Transverse colon (tissue), 4 donors: ENCODE measurements around the gene RRAD.

ENCODE experiments used
- EP300 ChIP-seq: sonication (generic); formaldehyde crosslinking; IDR thresholded peaks from one replicate; pipeline ENCODE4 v1.6.1; 2017; ENCODE audit warnings: antibody characterized with exemption, low read depth
- POLR2A ChIP-seq: fragments of 450-650 bp; IDR thresholded peaks from one replicate; pipeline ENCODE4 v1.6.1; 2016; ENCODE audit warnings: antibody characterized with exemption, mild to moderate bottlenecking, moderate library complexity
- POLR2AphosphoS5 ChIP-seq, 3 donors: sonication (generic); formaldehyde crosslinking; IDR thresholded peaks; one replicate each; pipeline ENCODE4 v1.6.1; 2016; ENCODE audit warnings: antibody characterized with exemption in 3 of 3
- TF ChIP-seq, protein P1 (sequence below), 5 experiments: fragments of 200-600 bp in 3 of 5; fragments of 450-650 bp in 2 of 5; sonication (generic) in 3 of 5; IDR thresholded peaks; 1 replicate in 2 of 5; 2 replicates in 3 of 5; pipeline ENCODE4 v1.5.1; 2016 to 2017; ENCODE audit warnings: antibody characterized with exemption in 5 of 5, inconsistent platforms in 3 of 5, mild to moderate bottlenecking in 2 of 5, moderate library complexity in 1 of 5

DNA sequence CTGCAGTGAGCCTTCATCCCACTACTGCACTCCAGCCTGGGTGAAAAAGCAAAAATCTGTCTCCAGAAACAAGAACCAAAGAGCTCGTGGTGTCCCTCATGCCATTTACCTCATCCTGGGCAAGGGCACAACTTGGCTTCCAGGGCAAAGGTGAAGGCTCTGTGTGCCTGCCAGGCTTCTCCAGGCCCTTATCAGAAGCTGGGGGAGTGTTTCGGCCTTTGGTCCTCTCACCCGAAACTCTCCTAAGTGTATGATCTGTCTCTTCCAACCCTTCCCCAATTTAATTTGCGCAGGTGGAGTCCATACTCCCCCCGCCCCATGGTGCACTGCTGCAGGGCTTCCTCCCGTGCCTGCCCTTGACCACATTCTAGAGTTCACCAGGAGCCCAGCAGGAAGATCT lies 11.1 kb upstream of the RRAD start:
- TF ChIP-seq POLR2AphosphoS5 (IDR thresholded peaks at IDR 0.05), result peak in 2 of 3 donors; percentile 13 to 41
- TF ChIP-seq, protein P1, sequence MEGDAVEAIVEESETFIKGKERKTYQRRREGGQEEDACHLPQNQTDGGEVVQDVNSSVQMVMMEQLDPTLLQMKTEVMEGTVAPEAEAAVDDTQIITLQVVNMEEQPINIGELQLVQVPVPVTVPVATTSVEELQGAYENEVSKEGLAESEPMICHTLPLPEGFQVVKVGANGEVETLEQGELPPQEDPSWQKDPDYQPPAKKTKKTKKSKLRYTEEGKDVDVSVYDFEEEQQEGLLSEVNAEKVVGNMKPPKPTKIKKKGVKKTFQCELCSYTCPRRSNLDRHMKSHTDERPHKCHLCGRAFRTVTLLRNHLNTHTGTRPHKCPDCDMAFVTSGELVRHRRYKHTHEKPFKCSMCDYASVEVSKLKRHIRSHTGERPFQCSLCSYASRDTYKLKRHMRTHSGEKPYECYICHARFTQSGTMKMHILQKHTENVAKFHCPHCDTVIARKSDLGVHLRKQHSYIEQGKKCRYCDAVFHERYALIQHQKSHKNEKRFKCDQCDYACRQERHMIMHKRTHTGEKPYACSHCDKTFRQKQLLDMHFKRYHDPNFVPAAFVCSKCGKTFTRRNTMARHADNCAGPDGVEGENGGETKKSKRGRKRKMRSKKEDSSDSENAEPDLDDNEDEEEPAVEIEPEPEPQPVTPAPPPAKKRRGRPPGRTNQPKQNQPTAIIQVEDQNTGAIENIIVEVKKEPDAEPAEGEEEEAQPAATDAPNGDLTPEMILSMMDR (IDR thresholded peaks at IDR 0.05), result no peak
- TF ChIP-seq POLR2A, result peak; percentile 13
- no peak for TF ChIP-seq EP300
